GM12878 (cell line): ENCODE results near the gene USP12. TPM values are rescaled to one million over a fixed set of nuclear protein-coding genes. Genes with fewer than 3 reads are reported as not detected.

Source experiments
- ATAC-seq: fragments of 200-7000 bp; cut with Tn5 transposase; 3 replicates; pipeline ENCODE4 v1.9.1; 2020; ENCODE audit warnings: mild to moderate bottlenecking, moderate library complexity
- BruUV-seq: library from RNA; stranded (reverse); fragments of 400-500 nt; replicated peaks from 2 replicates; lab custom pipeline; 2021; lab: Mats Ljungman, UMichigan
- CTCF ChIA-PET: fragments of 300-600 bp; sonication (Branson Sonifier 250); formaldehyde crosslinking; extraction: SDS; loops from one replicate; lab custom pipeline; 2021; ENCODE audit warnings: inconsistent platforms; lab: Yijun Ruan, JAX
- POLR2A ChIA-PET: fragments of 350-600 bp; formaldehyde crosslinking; extraction: SDS; loops from one replicate; lab custom pipeline; 2021; ENCODE audit warnings: inconsistent platforms; lab: Charles Lee
- RAD21 ChIA-PET: fragments of 300-600 bp; sonication (Branson Sonifier 250); formaldehyde crosslinking; loops from one replicate; lab custom pipeline; 2023; ENCODE audit warnings: antibody characterized with exemption; ENCODE audit not compliant: unreplicated experiment; lab: Charles Lee
- SMC1A ChIA-PET: fragments of 300-600 bp; sonication (Branson Sonifier 250); formaldehyde crosslinking; loops from one replicate; lab custom pipeline; 2023; ENCODE audit not compliant: unreplicated experiment, uncharacterized antibody; lab: Charles Lee
- DNase-seq: peaks from one replicate; pipeline ENCODE4 v3.0.0-alpha.2; 2011; ENCODE audit warnings: low read depth, low spot score
- FAIRE-seq: peaks from 3 replicates; lab custom pipeline; 2011; peaks lifted over from hg19 to GRCh38; lab: Jason Lieb, UNC
- H2AFZ ChIP-seq: 2 replicates; pipeline ENCODE4 v1.6.0; 2011; ENCODE audit warnings: low read depth, low read length, control low read depth; ENCODE audit not compliant: control insufficient read depth
- H3K27ac ChIP-seq: 2 replicates; pipeline ENCODE4 v1.5.1; 2011; ENCODE audit warnings: control low read depth; ENCODE audit not compliant: control insufficient read depth, insufficient read depth
- H3K27me3 ChIP-seq, 2 experiments: replicated peaks in 1 of 2; 2 replicates each; pipeline versions ENCODE4 v1.6.0 to v1.6.1; 2011; ENCODE audit warnings: low read length in 1 of 2; ENCODE audit not compliant: control insufficient read depth in 2 of 2, insufficient read depth in 2 of 2
- H3K36me3 ChIP-seq, 2 experiments: 2 replicates each; pipeline ENCODE4 v1.5.1; 2011; ENCODE audit warnings: low read length in 1 of 2; ENCODE audit not compliant: control insufficient read depth in 2 of 2, insufficient read depth in 2 of 2
- H3K4me1 ChIP-seq: 2 replicates; pipeline ENCODE4 v1.6.1; 2011; ENCODE audit warnings: mild to moderate bottlenecking, low read length, moderate library complexity, mixed read lengths; ENCODE audit not compliant: control insufficient read depth, insufficient read depth
- H3K4me2 ChIP-seq: 2 replicates; pipeline ENCODE4 v1.6.0; 2011; ENCODE audit warnings: control low read depth; ENCODE audit not compliant: control insufficient read depth, insufficient read depth
- H3K4me3 ChIP-seq: fragments of 200-600 bp; sonication (generic); 2 replicates; pipeline ENCODE4 v1.5.1; 2016
- H3K79me2 ChIP-seq: 2 replicates; pipeline ENCODE4 v1.6.0; 2011; ENCODE audit warnings: low read length; ENCODE audit not compliant: control insufficient read depth, insufficient read depth
- H3K9ac ChIP-seq: 2 replicates; pipeline ENCODE4 v1.8.0; 2011; ENCODE audit warnings: low read length, control low read depth, mixed read lengths; ENCODE audit not compliant: control insufficient read depth, insufficient read depth
- H3K9me3 ChIP-seq: replicated peaks from 3 replicates; pipeline ENCODE4 v1.5.1; 2011; ENCODE audit warnings: mild to moderate bottlenecking, low read length; ENCODE audit not compliant: control insufficient read depth, insufficient read depth
- H4K20me1 ChIP-seq: 2 replicates; pipeline ENCODE4 v1.6.0; 2011; ENCODE audit not compliant: control insufficient read depth, insufficient read depth
- ASH2L ChIP-seq: fragments of 300-600, 200-600 bp; sonication (generic); IDR thresholded peaks from 2 replicates; pipeline ENCODE4 v1.6.1; 2017; ENCODE audit warnings: low read depth, mild to moderate bottlenecking, borderline replicate concordance
- BCLAF1 ChIP-seq: fragments of 450-650 bp; IDR thresholded peaks from 2 replicates; pipeline ENCODE4 v1.6.1; 2017; ENCODE audit warnings: antibody characterized with exemption, mild to moderate bottlenecking, moderate library complexity
- BHLHE40 ChIP-seq, 2 experiments: fragments of 450-650 bp in 1 of 2; IDR thresholded peaks; 2 replicates each; pipeline ENCODE4 v1.6.1; 2011 to 2017; ENCODE audit warnings: low read depth in 2 of 2, borderline replicate concordance in 1 of 2, improper control_type of control experiment in 1 of 2, low read length in 1 of 2, mild to moderate bottlenecking in 1 of 2
- BMI1 ChIP-seq: fragments of 450-650 bp; IDR thresholded peaks from 2 replicates; pipeline ENCODE4 v1.6.1; 2016; ENCODE audit warnings: mild to moderate bottlenecking, moderate library complexity, borderline replicate concordance
- DPF2 ChIP-seq: fragments of 450-650 bp; IDR thresholded peaks from 2 replicates; pipeline ENCODE4 v1.6.1; 2017; ENCODE audit warnings: mild to moderate bottlenecking
- EP300 ChIP-seq, 2 experiments: fragments of 150-350 bp in 1 of 2; IDR thresholded peaks; 2 replicates each; pipeline ENCODE4 v1.6.1; 2011 to 2012; ENCODE audit warnings: low read depth in 2 of 2, low read length in 2 of 2, borderline replicate concordance in 1 of 2, improper control_type of control experiment in 1 of 2, inconsistent platforms in 1 of 2; ENCODE audit not compliant: control insufficient read depth in 1 of 2
- HCFC1 ChIP-seq: fragments of 150-350 bp; IDR thresholded peaks from 2 replicates; pipeline ENCODE4 v1.6.1; 2014; ENCODE audit warnings: low read length
- HSF1 ChIP-seq: fragments of 150-350 bp; IDR thresholded peaks from 2 replicates; pipeline ENCODE4 v1.6.1; 2014; ENCODE audit warnings: mild to moderate bottlenecking, low read depth, low read length
- IKZF1 ChIP-seq: fragments of 450-650 bp; conservative IDR thresholded peaks from 2 replicates; pipeline ENCODE4 v1.6.1; 2017; ENCODE audit warnings: antibody characterized with exemption, mild to moderate bottlenecking
- MYB ChIP-seq: fragments of 150-350 bp; IDR thresholded peaks from 2 replicates; pipeline ENCODE4 v1.6.1; 2014; ENCODE audit warnings: mild to moderate bottlenecking, low read depth, low read length, borderline replicate concordance
- NR2F1 ChIP-seq: fragments of 450-650 bp; conservative IDR thresholded peaks from 2 replicates; pipeline ENCODE4 v1.6.1; 2017; ENCODE audit warnings: mild to moderate bottlenecking
- ZNF384 ChIP-seq: IDR thresholded peaks from 2 replicates; pipeline ENCODE4 v1.6.1; 2012; ENCODE audit warnings: low read depth, mild to moderate bottlenecking, low read length, improper control_type of control experiment, borderline replicate concordance
- WGBS: methylation state at CpG from one replicate; pipeline ENCODE4 v1.1.6; 2016; ENCODE audit warnings: low lambda C conversion rate; ENCODE audit not compliant: insufficient replicate concordance, insufficient coverage; ENCODE audit errors: missing lambda C conversion rate; 5-methylcytosine and 5-hydroxymethylcytosine counted together
- in situ Hi-C: fragments of 300-500 bp; cut with MboI; formaldehyde crosslinking; loops from 9 replicates; pipeline ENCODE4 v1.14.3; 2018; ENCODE audit warnings: mixed read lengths
- intact Hi-C: fragments of 100-400 bp; cut with micrococcal nuclease; formaldehyde crosslinking; loops from one replicate; pipeline ENCODE4 v1.14.2; 2022; ENCODE audit not compliant: unreplicated experiment
- polyA plus RNA-seq, 11 experiments: library from polyadenylated mRNA; depleted of rRNA in 4 of 11; unstranded in 6 of 11; stranded (reverse) in 5 of 11; fragments of >200 nt; fragmentation: Nextera tagmentation in 4 of 11; fragmentation: Illumina TruSeq in 1 of 11; extraction: Ambion mirVana in 4 of 11; extraction: Trizol in 1 of 11; gene quantifications; 1 replicate in 1 of 11; 2 replicates in 10 of 11; pipeline versions ENCODE4 v1.2.1 to v1.2.3, GENCODE V29; 2011 to 2016; ENCODE audit warnings: inconsistent platforms in 2 of 11, missing spikeins in 2 of 11, low read depth in 1 of 11
- total RNA-seq, 4 experiments: library from RNA; depleted of rRNA in 3 of 4; stranded (reverse); fragments of >200 nt in 3 of 4; fragmentation: Illumina TruSeq in 1 of 4; extraction: Trizol in 1 of 4; gene quantifications; 2 replicates each; pipeline versions ENCODE4 v1.2.1 to v1.2.3, GENCODE V29; 2013 to 2021

The USP12 gene
- total and polyA plus RNA-seq, 10 of the 15 experiments (the other 5 are each of a cell fraction or from before 2014, with no cell fraction given) = 3.5 to 32.2 (median 24.6) TPM

GRCh38 chr13:27080018-27080948 lies 91.3 kb downstream of the USP12 start (continued):
- no peak for TF ChIP-seq HSF1

- in situ Hi-C loops (no loop called here), intact Hi-C loops (no loop called here)
- ChIA-PET POLR2A (interaction anchor here (0.6 kb wide), 1 partner anchor 81 kb away, joined by 3 read pairs; no protein-coding TSS in a partner anchor), CTCF (no interaction called here), SMC1A (interaction anchor here (0.6 kb wide), 1 partner anchor 94 kb away, joined by 3 read pairs; no protein-coding TSS in a partner anchor), RAD21 (no interaction called here)
- no peaks in the 10 kb centered on the region for H3K79me2 ChIP-seq
- peaks cover 0 to 2% of the 10 kb centered on the region in 2 experiments; a peak in 3 of 4 replicates for H3K36me3 ChIP-seq
- 66% methylated on average over 3 of the region's 3 CpGs for WGBS
- H3K4me3 ChIP-seq = no peak overlapping the region
- no peak overlapping the region for H2AFZ ChIP-seq
- no peak overlapping the region for H3K9ac ChIP-seq
- no peaks in the 10 kb centered on the region for H3K27me3 ChIP-seq
- DNase-seq (no peak), FAIRE-seq (no peak), ATAC-seq (no peak)
- H3K9me3 ChIP-seq = no peaks in the 10 kb centered on the region
- no peak overlapping the region for H3K27ac ChIP-seq
- no TSS peak for BruUV-seq
- no peaks in the 10 kb centered on the region for H3K4me1 ChIP-seq
- no peaks in the 10 kb centered on the region for H4K20me1 ChIP-seq
- H3K4me2 ChIP-seq = no peak overlapping the region
- TF ChIP-seq DPF2 = no peak
- no peak for TF ChIP-seq IKZF1
- TF ChIP-seq BCLAF1 = no peak
- no peak for TF ChIP-seq HCFC1
- no peak for TF ChIP-seq MYB
- TF ChIP-seq ASH2L = no peak
- TF ChIP-seq ZNF384 = no peak
- no peak for TF ChIP-seq BMI1
- TF ChIP-seq EP300 (IDR thresholded peaks at IDR 0.05; ENCODE audit: borderline replicate concordance in 1 of 2, control insufficient read depth in 1 of 2, low read depth in 2 of 2, low read length in 2 of 2) = no peak
- no peak for TF ChIP-seq BHLHE40 (IDR thresholded peaks at IDR 0.05; ENCODE audit: borderline replicate concordance in 1 of 2, low read depth in 2 of 2, low read length in 1 of 2)
- no peak for TF ChIP-seq NR2F1
Observed at GRCh38 chr13:27079421-27079958, 92.1 kb downstream of the USP12 start.
